Mucosa of stomach (tissue), 1 donor: ENCODE results near the gene COL19A1.
"Not testable (repeated sequence)": the region's sequence is repeated elsewhere in the genome, so short reads cannot be mapped to it uniquely, and the experiment has no call there.

Experiments used
- H3K27me3 ChIP-seq: one replicate; pipeline ENCODE4 v1.7.0; 2013; ENCODE audit warnings: mild to moderate bottlenecking, low read length; ENCODE audit not compliant: control insufficient read depth, insufficient read depth
- H3K36me3 ChIP-seq: one replicate; pipeline ENCODE4 v1.7.0; 2013; ENCODE audit warnings: low read length; ENCODE audit not compliant: control insufficient read depth, insufficient read depth
- H3K4me1 ChIP-seq: one replicate; pipeline ENCODE4 v1.7.0; 2013; ENCODE audit warnings: mild to moderate bottlenecking, low read length; ENCODE audit not compliant: control insufficient read depth, insufficient read depth
- H3K4me3 ChIP-seq: one replicate; pipeline ENCODE4 v1.7.0; 2013; ENCODE audit warnings: low read length
- H3K9ac ChIP-seq: one replicate; pipeline ENCODE4 v1.7.0; 2013; ENCODE audit warnings: mild to moderate bottlenecking, low read length, moderate library complexity
- H3K9me3 ChIP-seq: one replicate; pipeline ENCODE4 v1.7.0; 2013; ENCODE audit warnings: mild to moderate bottlenecking, low read length, moderate library complexity; ENCODE audit not compliant: control insufficient read depth
- donor health status: Pancreatic carcinoma.

The COL19A1 gene

DNA sequence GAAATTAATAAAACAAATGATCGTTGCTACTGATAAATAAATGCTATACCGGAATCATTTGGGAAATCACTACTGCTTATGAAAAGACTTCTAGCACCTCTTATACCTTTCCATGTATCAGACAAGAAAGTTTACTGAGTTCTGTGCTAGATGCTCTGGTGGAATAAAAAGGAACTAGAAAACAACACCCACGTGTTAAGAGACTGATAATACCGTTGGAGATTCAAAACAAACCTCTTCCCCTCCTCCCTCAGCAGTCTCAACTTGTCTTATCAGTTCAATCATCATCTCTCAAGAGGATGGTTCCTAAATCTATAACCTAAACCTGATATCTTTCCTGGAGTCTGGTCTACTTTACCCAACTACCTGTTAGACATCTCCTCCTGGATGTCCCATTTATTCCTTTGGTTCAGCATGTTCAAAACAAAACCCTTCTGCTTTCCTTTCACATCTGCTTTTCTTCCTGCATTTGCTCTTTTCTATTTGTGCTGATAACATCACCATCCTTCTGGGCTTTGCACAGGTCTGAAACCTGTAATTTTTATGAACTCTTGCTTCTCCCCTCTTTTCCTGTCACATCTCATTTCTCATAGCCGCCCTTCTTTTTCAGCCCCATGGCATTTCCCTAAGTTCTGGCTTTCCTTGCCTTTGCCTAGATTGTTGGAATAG, 122.2 kb downstream of the COL19A1 start:
- Histone ChIP-seq H3K27me3 (no peaks in the 10 kb centered on the region), H3K9ac (no peak overlapping the region)

GRCh38 chr6:69994251-69994650, 127.9 kb downstream of the COL19A1 start:
- no peaks in the 10 kb centered on the region for H3K36me3 ChIP-seq
- no peak overlapping the region for H3K4me3 ChIP-seq
- H3K9ac ChIP-seq = no peak overlapping the region
- no peaks in the 10 kb centered on the region for H3K27me3 ChIP-seq
- no peaks in the 10 kb centered on the region for H3K9me3 ChIP-seq
- H3K4me1 ChIP-seq = no peaks in the 10 kb centered on the region

More for the DNA sequence above, 122.2 kb downstream of the COL19A1 start:
- H3K4me1 ChIP-seq = no peaks in the 10 kb centered on the region
- H3K4me3 ChIP-seq = no peak overlapping the region
- no peaks in the 10 kb centered on the region for H3K36me3 ChIP-seq
- H3K9me3 ChIP-seq = no peaks in the 10 kb centered on the region

- no peak overlapping the region for H3K9ac ChIP-seq
- no peaks in the 10 kb centered on the region for H3K27me3 ChIP-seq
- H3K36me3 ChIP-seq = no peaks in the 10 kb centered on the region
- no peak overlapping the region for H3K4me3 ChIP-seq
- H3K9me3 ChIP-seq = no peaks in the 10 kb centered on the region
- H3K4me1 ChIP-seq = no peaks in the 10 kb centered on the region
Measured at GRCh38 chr6:70008189-70008588, 141.8 kb downstream of the COL19A1 start.

DNA sequence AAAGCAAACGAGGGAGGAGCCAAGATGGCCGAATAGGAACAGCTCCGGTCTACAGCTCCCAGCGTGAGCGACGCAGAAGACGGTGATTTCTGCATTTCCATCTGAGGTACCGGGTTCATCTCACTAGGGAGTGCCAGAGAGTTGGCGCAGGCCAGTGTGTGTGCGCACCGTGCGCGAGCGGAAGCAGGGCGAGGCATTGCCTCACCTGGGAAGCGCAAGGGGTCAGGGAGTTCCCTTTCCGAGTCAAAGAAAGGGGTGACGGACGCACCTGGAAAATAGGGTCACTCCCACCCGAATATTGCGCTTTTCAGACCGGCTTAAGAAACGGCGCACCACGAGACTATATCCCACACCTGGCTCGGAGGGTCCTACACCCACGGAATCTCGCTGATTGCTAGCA, 144.0 kb downstream of the COL19A1 start:
- H3K9me3 ChIP-seq, H3K27me3 ChIP-seq, H3K4me3 ChIP-seq, H3K9ac ChIP-seq, H3K36me3 ChIP-seq, H3K4me1 ChIP-seq: not testable (repeated sequence)

DNA sequence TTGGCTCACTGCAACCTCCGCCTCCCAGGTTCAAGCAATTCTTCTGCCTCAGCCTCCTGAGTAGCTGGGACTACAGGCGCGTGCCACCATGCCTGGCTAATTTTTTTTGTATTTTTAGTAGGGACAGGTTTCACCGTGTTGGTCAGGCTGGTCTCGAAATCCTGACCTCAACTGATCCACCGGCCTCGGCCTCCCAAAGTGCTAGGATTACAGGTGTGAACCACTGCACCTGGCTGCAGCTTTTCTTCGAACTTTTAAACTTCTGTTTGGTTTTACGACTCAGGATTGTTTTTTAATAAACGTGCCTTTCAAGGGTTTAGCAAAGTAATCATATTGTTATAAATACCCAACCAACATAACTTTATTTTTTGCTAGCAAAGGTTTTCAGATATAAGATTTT, 156.8 kb downstream of the COL19A1 start:
- not testable (repeated sequence) for H3K9ac ChIP-seq, H3K9me3 ChIP-seq, H3K4me1 ChIP-seq, H3K27me3 ChIP-seq, H3K36me3 ChIP-seq, H3K4me3 ChIP-seq

DNA sequence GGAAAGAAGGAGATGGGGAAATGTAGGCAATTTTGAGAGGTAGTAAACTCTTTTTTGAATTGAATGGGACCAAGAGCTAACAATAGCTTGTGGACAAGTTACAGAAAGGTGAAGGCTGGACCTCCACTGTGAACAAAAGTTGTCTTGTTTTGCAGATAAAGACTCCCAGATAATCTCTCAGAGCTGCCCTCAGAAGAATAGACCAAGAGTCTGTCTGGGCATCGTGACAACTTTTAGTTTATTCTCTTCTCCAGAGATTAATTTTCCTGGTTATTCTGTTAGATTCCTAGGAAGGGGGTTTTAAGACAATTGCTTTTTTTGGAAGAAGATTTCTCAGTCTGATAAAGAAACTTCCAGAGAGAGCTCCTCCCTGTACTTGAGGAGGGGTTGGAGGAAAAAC, 161.9 kb downstream of the COL19A1 start:
- no peak overlapping the region for H3K9ac ChIP-seq
- H3K4me3 ChIP-seq = no peak overlapping the region
- H3K4me1 ChIP-seq = no peaks in the 10 kb centered on the region
- no peaks in the 10 kb centered on the region for H3K36me3 ChIP-seq
- H3K9me3 ChIP-seq = no peaks in the 10 kb centered on the region
- no peaks in the 10 kb centered on the region for H3K27me3 ChIP-seq

DNA sequence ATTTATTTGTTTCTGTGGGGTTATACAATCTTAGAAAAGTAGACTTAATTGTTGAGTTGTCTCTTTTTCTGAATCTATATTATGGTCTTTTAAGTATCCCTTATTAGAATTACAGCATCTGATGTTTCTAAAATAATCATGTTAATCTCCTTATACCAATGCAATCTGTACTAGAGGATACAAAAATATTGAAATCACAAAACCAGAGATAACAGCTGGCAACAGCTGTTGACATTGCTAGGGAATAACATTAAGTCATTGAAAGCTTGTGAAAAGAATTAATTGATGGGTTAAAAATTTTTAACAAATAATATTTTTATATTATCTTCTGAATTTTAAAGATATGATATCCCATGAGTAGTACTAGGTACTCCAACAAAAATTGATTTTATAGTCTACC, 162.6 kb downstream of the COL19A1 start:
- Histone ChIP-seq H3K4me3 (no peak overlapping the region), H3K9ac (no peak overlapping the region), H3K27me3 (no peaks in the 10 kb centered on the region), H3K4me1 (no peaks in the 10 kb centered on the region), H3K36me3 (no peaks in the 10 kb centered on the region), H3K9me3 (no peaks in the 10 kb centered on the region)

- H3K9ac ChIP-seq = no peak overlapping the region
- no peaks in the 10 kb centered on the region for H3K9me3 ChIP-seq
- no peaks in the 10 kb centered on the region for H3K4me1 ChIP-seq
- no peaks in the 10 kb centered on the region for H3K27me3 ChIP-seq
- no peaks in the 10 kb centered on the region for H3K36me3 ChIP-seq
- H3K4me3 ChIP-seq = no peak overlapping the region
Measured at GRCh38 chr6:70033781-70034180, 167.4 kb downstream of the COL19A1 start.

DNA sequence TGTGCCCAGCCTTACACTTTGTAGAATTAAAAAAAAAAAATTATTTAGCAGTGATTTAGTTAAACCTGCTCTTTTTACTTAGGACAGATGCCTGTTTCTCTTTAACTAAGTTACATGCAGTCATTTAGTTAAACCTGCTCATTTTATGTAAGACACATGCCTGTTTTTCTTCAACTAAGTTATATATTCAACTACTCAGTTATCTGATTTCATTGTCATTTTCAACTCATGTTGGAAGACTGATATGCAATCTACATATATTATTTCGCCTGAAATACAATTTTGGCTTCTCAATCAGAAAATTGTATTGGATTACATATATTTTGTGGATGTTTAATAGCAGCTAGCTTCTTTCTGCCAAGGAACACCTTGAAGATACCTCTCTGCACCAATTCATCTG, 171.1 kb downstream of the COL19A1 start:
- Histone ChIP-seq H3K27me3 (no peaks in the 10 kb centered on the region), H3K36me3 (no peaks in the 10 kb centered on the region), H3K4me1 (no peaks in the 10 kb centered on the region), H3K9ac (no peak overlapping the region), H3K9me3 (no peaks in the 10 kb centered on the region), H3K4me3 (no peak overlapping the region)

DNA sequence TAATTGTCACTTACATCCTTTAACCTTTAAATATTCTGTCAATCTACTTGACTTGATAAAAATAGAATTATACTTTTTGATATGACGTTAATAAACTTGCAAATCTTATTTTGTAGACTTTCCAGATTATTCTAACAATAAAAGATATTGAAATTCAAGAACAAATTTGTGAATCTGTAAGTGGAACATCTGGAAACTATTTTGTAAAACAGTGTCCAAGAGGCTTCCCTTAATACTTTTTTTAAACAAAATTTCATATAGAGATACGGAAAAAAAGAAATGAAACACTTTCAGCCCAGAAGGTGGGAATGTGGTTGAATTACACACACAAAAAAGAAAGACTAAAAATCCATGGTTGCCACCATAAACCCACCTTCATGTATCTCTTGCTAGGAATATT, 174.4 kb downstream of the COL19A1 start:
- Histone ChIP-seq H3K4me3 (no peak overlapping the region), H3K9me3 (no peaks in the 10 kb centered on the region), H3K27me3 (no peaks in the 10 kb centered on the region), H3K9ac (no peak overlapping the region), H3K4me1 (no peaks in the 10 kb centered on the region), H3K36me3 (no peaks in the 10 kb centered on the region)

GRCh38 chr6:70041411-70041810, 175.1 kb downstream of the COL19A1 start:
- Histone ChIP-seq H3K4me1 (no peaks in the 10 kb centered on the region), H3K9me3 (no peaks in the 10 kb centered on the region), H3K9ac (no peak overlapping the region), H3K27me3 (no peaks in the 10 kb centered on the region), H3K36me3 (no peaks in the 10 kb centered on the region), H3K4me3 (no peak overlapping the region)

DNA sequence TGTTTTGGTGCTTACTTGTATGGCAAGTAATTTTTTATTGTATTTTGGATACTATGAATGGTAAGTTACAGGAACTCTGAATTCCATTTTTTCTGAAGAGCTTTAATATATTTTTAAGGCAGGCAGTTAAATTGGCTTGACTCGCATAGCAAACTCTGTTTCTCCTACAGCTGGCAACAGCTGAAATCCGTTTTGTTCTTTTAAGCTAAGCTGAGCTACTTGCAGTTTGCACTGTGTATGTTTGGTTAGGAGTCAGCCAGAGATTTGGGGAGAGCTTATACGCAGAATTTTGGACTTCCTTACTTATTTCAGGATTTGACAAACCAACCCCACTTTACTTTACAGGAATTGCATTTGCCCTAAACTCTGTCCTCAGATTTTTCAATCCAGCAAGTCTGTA, 179.1 kb downstream of the COL19A1 start:
- no peaks in the 10 kb centered on the region for H3K27me3 ChIP-seq
- no peak overlapping the region for H3K4me3 ChIP-seq
- no peaks in the 10 kb centered on the region for H3K9me3 ChIP-seq
- H3K4me1 ChIP-seq = no peaks in the 10 kb centered on the region
- no peak overlapping the region for H3K9ac ChIP-seq
- H3K36me3 ChIP-seq = no peaks in the 10 kb centered on the region
